Activated naive CD8-positive, alpha-beta T cell treated with anti-CD3 and anti-CD28 coated beads, Interleukin-2, amount 10 ng/mL, durations not matched to agents 7 days and 5 days (primary cell): Measurements from ENCODE around the gene RAB8B. TPM values are rescaled to one million over a fixed set of nuclear protein-coding genes. Genes with fewer than 3 reads are reported as not detected.
A peak's percentile ranks its signal among the peaks of the same experiment; 100 is the strongest.

Source experiments
- ATAC-seq: fragments of 150-1000 bp; cut with Tn5 transposase; one replicate; pipeline ENCODE4 v1.10.0; 2021; ENCODE audit warnings: low read depth, moderate library complexity
- POLR2A ChIA-PET: fragments of 350-600 bp; sonication (Branson Sonifier 250); formaldehyde crosslinking; loops from one replicate; lab custom pipeline; 2021; ENCODE audit warnings: antibody characterized with exemption; lab: Charles Lee
- DNase-seq: peaks from one replicate; pipeline ENCODE4 v3.0.0; 2021
- H3K27ac Mint-ChIP-seq: one replicate; pipeline ENCODE4 v1.8.0; 2022; ENCODE audit warnings: mild to moderate bottlenecking, mixed read lengths
- H3K27me3 Mint-ChIP-seq: one replicate; pipeline ENCODE4 v1.8.0; 2022; ENCODE audit warnings: mild to moderate bottlenecking, moderate library complexity, mixed read lengths
- H3K36me3 Mint-ChIP-seq: one replicate; pipeline ENCODE4 v1.8.0; 2021; ENCODE audit warnings: mild to moderate bottlenecking, mixed read lengths
- H3K4me1 Mint-ChIP-seq: one replicate; pipeline ENCODE4 v1.8.0; 2021; ENCODE audit warnings: mixed read lengths
- H3K4me3 Mint-ChIP-seq: one replicate; pipeline ENCODE4 v1.8.0; 2022; ENCODE audit warnings: mild to moderate bottlenecking, moderate library complexity, mixed read lengths
- H3K9me3 Mint-ChIP-seq: one replicate; pipeline ENCODE4 v1.8.0; 2021; ENCODE audit warnings: mixed read lengths
- total RNA-seq, 2 experiments: library from RNA; stranded (reverse); gene quantifications; one replicate each; pipeline ENCODE4 v1.2.3, GENCODE V29; 2021

Gene RAB8B
- total RNA-seq: 100 to 1,000 TPM; 111 TPM

- Mint-ChIP-seq H3K4me1 (peaks cover 37% of the 10 kb centered on the region), H3K27ac (peak within 1 kb of the TSS; percentile 93), H3K9me3 (no peaks in the 10 kb centered on the region), H3K4me3 (peak within 1 kb of the TSS; percentile 97), H3K27me3 (no peaks in the 10 kb centered on the region), H3K36me3 (peaks cover 15% of the 10 kb centered on the region)
- ATAC-seq: peak; percentile 87
- POLR2A ChIA-PET: interaction anchor here (0.8 to 1.6 kb wide), 4 partner anchors 22 to 42 kb away, joined by 4 to 8 read pairs (median 6); partner anchors contain the start of gene RPS27L
- DNase-seq: peak; percentile 98
Observed at GRCh38 chr15:63188926-63189871, at the start of gene RAB8B. RAB8B (plus strand) TSS chr15:63189606; CDS start chr15:63189625, 19 bp downstream.

DNA sequence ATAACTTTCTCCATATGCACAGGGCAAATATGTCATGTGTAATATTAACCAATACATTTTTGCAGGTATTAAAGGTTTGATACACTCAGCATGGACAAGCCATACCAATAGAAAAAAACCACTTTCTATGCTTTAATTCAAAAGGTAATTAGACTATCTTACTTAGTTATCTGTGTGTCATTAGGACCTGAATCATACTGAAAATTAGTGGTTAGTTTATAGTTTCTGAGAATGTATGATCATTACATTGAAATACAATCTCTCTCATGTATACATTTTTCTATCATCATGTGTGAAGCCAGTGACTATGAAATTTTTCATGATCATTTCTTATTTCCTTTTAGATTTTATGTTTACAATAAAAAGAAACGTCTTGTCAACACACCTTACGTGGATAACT is 48.5 kb upstream of the RAB8B start:
- Mint-ChIP-seq H3K36me3 (peaks cover 42% of the 10 kb centered on the region), H3K27me3 (no peaks in the 10 kb centered on the region), H3K27ac (no peak overlapping the region), H3K9me3 (no peaks in the 10 kb centered on the region), H3K4me1 (peaks cover 8% of the 10 kb centered on the region), H3K4me3 (no peak overlapping the region)
- ATAC-seq: no peak
- POLR2A ChIA-PET: no interaction called here
- no peak for DNase-seq

DNA sequence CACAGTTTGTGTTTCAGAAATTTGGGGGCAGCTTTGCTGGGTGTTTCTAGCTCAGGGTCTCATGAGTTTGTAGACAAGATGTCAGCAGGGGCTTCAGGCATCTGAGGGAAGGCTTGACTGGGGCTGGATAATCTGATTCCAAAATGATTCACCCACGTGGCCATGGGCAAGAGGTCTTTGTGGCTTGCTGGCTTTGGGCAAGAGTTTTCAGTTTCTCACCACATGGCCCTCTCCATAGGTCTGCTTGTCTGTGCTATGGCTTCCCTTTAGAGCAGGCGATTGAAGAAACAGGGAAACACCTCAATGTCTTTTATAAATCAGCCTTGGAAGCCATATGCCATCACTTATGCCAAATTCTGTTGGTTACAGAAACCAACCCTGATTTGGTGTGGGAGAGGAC is 44.0 kb upstream of the RAB8B start:
- peaks cover 11% of the 10 kb centered on the region for H3K4me1 Mint-ChIP-seq
- no peaks in the 10 kb centered on the region for H3K9me3 Mint-ChIP-seq
- DNase-seq (no peak), ATAC-seq (no peak)
- POLR2A ChIA-PET: no interaction called here
- no peaks in the 10 kb centered on the region for H3K27me3 Mint-ChIP-seq
- no peak overlapping the region for H3K27ac Mint-ChIP-seq
- peaks cover 52% of the 10 kb centered on the region for H3K36me3 Mint-ChIP-seq
- no peak overlapping the region for H3K4me3 Mint-ChIP-seq

- H3K36me3 Mint-ChIP-seq: peaks cover 48% of the 10 kb centered on the region
- POLR2A ChIA-PET: interaction anchor here (0.7 to 1.2 kb wide), 2 partner anchors 10 to 42 kb away, joined by 3 to 4 read pairs; partner anchors contain the start of genes RAB8B and RPS27L
- H3K27ac Mint-ChIP-seq: no peak overlapping the region
- DNase-seq (no peak), ATAC-seq (no peak)
- H3K27me3 Mint-ChIP-seq: no peaks in the 10 kb centered on the region
- peaks cover 10% of the 10 kb centered on the region for H3K4me1 Mint-ChIP-seq
- H3K4me3 Mint-ChIP-seq: no peak overlapping the region
- H3K9me3 Mint-ChIP-seq: no peaks in the 10 kb centered on the region
Observed at GRCh38 chr15:63146684-63147083, 42.7 kb upstream of the RAB8B start.

DNA sequence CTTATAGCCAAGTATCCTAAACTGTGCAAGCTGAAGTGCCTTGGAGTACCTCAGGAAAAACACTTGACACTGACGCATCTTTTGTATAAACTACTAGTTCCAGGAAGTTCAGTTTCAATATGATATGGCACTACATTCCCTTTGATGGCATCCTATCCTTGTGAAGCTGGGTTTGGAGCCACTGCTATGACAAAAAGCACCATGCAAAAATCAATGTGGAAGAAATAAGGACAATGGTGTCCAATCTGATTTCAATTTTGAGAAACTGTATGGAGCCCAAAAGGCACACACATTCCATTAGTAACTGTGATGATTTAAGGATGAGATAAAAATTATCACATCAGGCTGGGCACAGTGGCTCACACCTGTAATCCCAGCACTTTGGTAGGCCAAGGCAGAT is 37.7 kb upstream of the RAB8B start:
- Mint-ChIP-seq H3K9me3 (no peaks in the 10 kb centered on the region), H3K27me3 (no peaks in the 10 kb centered on the region), H3K27ac (no peak overlapping the region), H3K4me1 (peaks cover 13% of the 10 kb centered on the region), H3K36me3 (peaks cover 40% of the 10 kb centered on the region), H3K4me3 (no peak overlapping the region)
- POLR2A ChIA-PET: no interaction called here
- DNase-seq (no peak), ATAC-seq (no peak)

- ATAC-seq (no peak), DNase-seq (no peak)
- Mint-ChIP-seq H3K36me3 (peaks cover 26% of the 10 kb centered on the region), H3K4me3 (peak overlapping the region; percentile 98), H3K4me1 (peaks cover 12% of the 10 kb centered on the region), H3K9me3 (no peaks in the 10 kb centered on the region), H3K27ac (no peak overlapping the region), H3K27me3 (no peaks in the 10 kb centered on the region)
- POLR2A ChIA-PET: no interaction called here
Observed at GRCh38 chr15:63155486-63155885, 33.9 kb upstream of the RAB8B start.

DNA sequence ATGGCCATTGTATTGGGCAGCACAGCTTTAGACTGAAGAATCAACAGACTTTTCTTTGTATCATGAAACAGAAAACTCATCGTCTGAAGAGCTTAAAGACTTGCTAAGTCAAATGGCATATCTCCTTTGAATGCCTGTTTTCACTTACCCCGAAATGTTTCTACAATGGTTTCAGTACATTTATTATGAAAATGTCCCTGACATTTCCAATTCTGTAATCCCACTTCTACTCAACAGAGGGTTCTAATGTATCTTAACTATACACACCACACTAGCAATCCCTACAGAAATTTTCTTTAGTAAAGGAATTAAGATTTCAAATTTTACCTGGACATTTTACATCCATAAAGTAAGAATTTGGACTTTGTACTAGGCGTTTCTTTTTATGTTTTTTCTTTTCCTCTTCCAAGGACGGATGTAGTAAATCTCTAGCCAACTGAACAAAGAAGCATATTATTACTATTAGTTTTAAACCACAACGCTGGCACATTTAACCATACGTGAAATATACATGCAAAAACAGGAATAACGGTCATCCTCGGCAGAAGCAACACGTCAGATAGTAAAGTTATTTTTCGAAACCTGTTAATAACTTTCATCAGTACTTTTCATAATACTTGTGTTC is 33.2 kb upstream of the RAB8B start:
- DNase-seq (no peak), ATAC-seq (no peak)
- Mint-ChIP-seq H3K4me3 (peak overlapping the region; percentile 98), H3K9me3 (no peaks in the 10 kb centered on the region), H3K36me3 (peaks cover 25% of the 10 kb centered on the region), H3K27me3 (no peaks in the 10 kb centered on the region), H3K27ac (peak overlapping the region; percentile 98), H3K4me1 (peaks cover 12% of the 10 kb centered on the region)
- POLR2A ChIA-PET: interaction anchor here (0.5 to 1.9 kb wide), 13 partner anchors 8 to 122 kb away, joined by 3 to 28 read pairs (median 7); partner anchors contain the start of gene RAB8B

- no peak for ATAC-seq
- POLR2A ChIA-PET: interaction anchor here (0.9 to 1.9 kb wide), 18 partner anchors 8 to 347 kb away, joined by 3 to 28 read pairs (median 6); partner anchors contain the start of genes LACTB, RAB8B and USP3
- peak; percentile 35 for DNase-seq
- H3K36me3 Mint-ChIP-seq: peaks cover 21% of the 10 kb centered on the region
- no peaks in the 10 kb centered on the region for H3K9me3 Mint-ChIP-seq
- H3K27me3 Mint-ChIP-seq: no peaks in the 10 kb centered on the region
- H3K27ac Mint-ChIP-seq: peak overlapping the region; percentile 98
- peaks cover 9% of the 10 kb centered on the region for H3K4me1 Mint-ChIP-seq
- H3K4me3 Mint-ChIP-seq: peak overlapping the region; percentile 98
Observed at GRCh38 chr15:63156755-63157117, 32.7 kb upstream of the RAB8B start.

- ATAC-seq (peak; percentile 97), DNase-seq (peak; percentile 87)
- Mint-ChIP-seq H3K27ac (peak within 1 kb of the TSS; percentile 98), H3K9me3 (no peaks in the 10 kb centered on the region), H3K4me1 (peaks cover 9% of the 10 kb centered on the region), H3K36me3 (peaks cover 20% of the 10 kb centered on the region), H3K27me3 (no peaks in the 10 kb centered on the region), H3K4me3 (peak within 1 kb of the TSS; percentile 98)
- POLR2A ChIA-PET: interaction anchor here (0.7 to 1.9 kb wide), 19 partner anchors 9 to 347 kb away, joined by 3 to 28 read pairs (median 6); partner anchors contain the start of genes LACTB, RAB8B and USP3
Observed at GRCh38 chr15:63157118-63157843, 32.1 kb upstream of the RAB8B start, which contains the start of gene RPS27L. RPS27L (minus strand) TSS chr15:63157477; CDS start chr15:63157405, 72 bp downstream.

- Mint-ChIP-seq H3K4me3 (peak overlapping the region; percentile 86), H3K4me1 (peaks cover 6% of the 10 kb centered on the region), H3K9me3 (no peaks in the 10 kb centered on the region), H3K27ac (peak overlapping the region; percentile 89), H3K27me3 (no peaks in the 10 kb centered on the region), H3K36me3 (peaks cover 15% of the 10 kb centered on the region)
- POLR2A ChIA-PET: interaction anchor here (0.7 to 1.9 kb wide), 16 partner anchors 10 to 346 kb away, joined by 3 to 28 read pairs (median 6); partner anchors contain the start of genes LACTB, RAB8B and USP3
- peak; percentile 5 for ATAC-seq
- peak; percentile 41 for DNase-seq
Observed at GRCh38 chr15:63157891-63158431, 31.4 kb upstream of the RAB8B start.

DNA sequence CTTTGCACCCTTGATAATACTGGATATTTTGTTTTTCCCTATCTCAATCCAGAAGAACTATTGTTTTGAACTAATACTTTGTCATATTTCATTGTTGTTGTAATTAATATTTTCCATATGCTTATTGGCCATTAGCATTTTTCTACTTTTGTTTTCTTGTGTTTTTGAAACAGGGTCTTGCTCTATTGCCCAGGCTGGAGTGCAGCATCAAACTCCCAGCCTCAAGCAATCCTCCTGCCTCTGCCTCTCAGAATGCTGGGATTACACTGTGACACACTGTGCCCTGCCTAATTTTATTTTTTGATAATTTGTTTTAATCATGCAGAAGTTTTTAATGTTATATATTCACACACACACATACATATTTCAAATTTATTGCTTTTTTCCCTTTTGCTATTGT is 28.8 kb upstream of the RAB8B start:
- POLR2A ChIA-PET: no interaction called here
- Mint-ChIP-seq H3K4me3 (no peak overlapping the region), H3K27me3 (no peaks in the 10 kb centered on the region), H3K36me3 (peaks cover 3% of the 10 kb centered on the region), H3K27ac (no peak overlapping the region), H3K4me1 (peaks cover 2% of the 10 kb centered on the region), H3K9me3 (no peaks in the 10 kb centered on the region)
- DNase-seq (no peak), ATAC-seq (no peak)

- POLR2A ChIA-PET: no interaction called here
- Mint-ChIP-seq H3K27me3 (no peaks in the 10 kb centered on the region), H3K4me3 (no peak overlapping the region), H3K36me3 (peaks cover 3% of the 10 kb centered on the region), H3K9me3 (no peaks in the 10 kb centered on the region), H3K4me1 (peaks cover 6% of the 10 kb centered on the region), H3K27ac (no peak overlapping the region)
- DNase-seq (no peak), ATAC-seq (no peak)
Observed at GRCh38 chr15:63163217-63163616, 26.2 kb upstream of the RAB8B start.
